Activated T-helper 1 cell treated with Interleukin-2 at 50 U/mL for 16 hours (primary cell): Measurements from ENCODE around the gene GPATCH3.
A peak's percentile ranks its signal among the peaks of the same experiment; 100 is the strongest.
"Not testable (repeated sequence)": the region's sequence is repeated elsewhere in the genome, so short reads cannot be mapped to it uniquely, and the experiment has no call there.

Source experiments
- DNase-seq: peaks from one replicate; pipeline ENCODE4 v3.0.0-alpha.2; 2020; ENCODE audit warnings: low read depth

The GPATCH3 gene

GRCh38 chr1:26913389-26913753, 13.1 kb upstream of the GPATCH3 start:
- no peak for DNase-seq

GRCh38 chr1:26912147-26912490, 11.9 kb upstream of the GPATCH3 start:
- DNase-seq = no peak

GRCh38 chr1:26911399-26912146, 11.3 kb upstream of the GPATCH3 start:
- DNase-seq = no peak

GRCh38 chr1:26910343-26911160, 10.3 kb upstream of the GPATCH3 start:
- no peak for DNase-seq

- no peak for DNase-seq
Observed at GRCh38 chr1:26909951-26910342, 9.7 kb upstream of the GPATCH3 start.

GRCh38 chr1:26907071-26907917, 7.0 kb upstream of the GPATCH3 start:
- DNase-seq = no peak

GRCh38 chr1:26900815-26901511, 696 bp upstream of the GPATCH3 start:
- no peak for DNase-seq

GRCh38 chr1:26897351-26897750, 2.9 kb downstream of the GPATCH3 start:
- no peak for DNase-seq

- no peak for DNase-seq
Observed at GRCh38 chr1:26894263-26894662, 6.0 kb downstream of the GPATCH3 start.

- no peak for DNase-seq
Observed at GRCh38 chr1:26890467-26890796, 9.8 kb downstream of the GPATCH3 start.

GRCh38 chr1:26889551-26890466, 10.5 kb downstream of the GPATCH3 start, which contains the start of gene GPN2:
Gene GPN2, minus strand, starts transcription at chr1:26890283. Its CDS starts 187 bp downstream, at chr1:26890096.
- DNase-seq = peak; percentile 68

GRCh38 chr1:26888231-26888630, 12.0 kb downstream of the GPATCH3 start:
- DNase-seq = no peak

- DNase-seq = no peak
Observed at GRCh38 chr1:26887125-26887524, 13.1 kb downstream of the GPATCH3 start.

GRCh38 chr1:26882696-26883463, 17.4 kb downstream of the GPATCH3 start:
- no peak for DNase-seq

GRCh38 chr1:26881611-26882010, 18.7 kb downstream of the GPATCH3 start:
- not testable (repeated sequence) for DNase-seq

- DNase-seq = no peak
Observed at GRCh38 chr1:26879793-26880192, 20.5 kb downstream of the GPATCH3 start.

- no peak for DNase-seq
Observed at GRCh38 chr1:26877326-26877725, 22.9 kb downstream of the GPATCH3 start.

GRCh38 chr1:26874896-26875295, 25.4 kb downstream of the GPATCH3 start:
- no peak for DNase-seq

- DNase-seq = not testable (repeated sequence)
Observed at GRCh38 chr1:26873097-26873496, 27.2 kb downstream of the GPATCH3 start.
